GM12878 (cell line): ENCODE results near the gene CNDP2. TPM values are rescaled to one million over a fixed set of nuclear protein-coding genes. Genes with fewer than 3 reads are reported as not detected.

Experiments
- ATAC-seq: fragments of 200-7000 bp; cut with Tn5 transposase; 3 replicates; pipeline ENCODE4 v1.9.1; 2020; ENCODE audit warnings: mild to moderate bottlenecking, moderate library complexity
- BruUV-seq: library from RNA; stranded (reverse); fragments of 400-500 nt; replicated peaks from 2 replicates; lab custom pipeline; 2021; lab: Mats Ljungman, UMichigan
- CTCF ChIA-PET: fragments of 300-600 bp; sonication (Branson Sonifier 250); formaldehyde crosslinking; extraction: SDS; loops from one replicate; lab custom pipeline; 2021; ENCODE audit warnings: inconsistent platforms; lab: Yijun Ruan, JAX
- POLR2A ChIA-PET: fragments of 350-600 bp; formaldehyde crosslinking; extraction: SDS; loops from one replicate; lab custom pipeline; 2021; ENCODE audit warnings: inconsistent platforms; lab: Charles Lee
- RAD21 ChIA-PET: fragments of 300-600 bp; sonication (Branson Sonifier 250); formaldehyde crosslinking; loops from one replicate; lab custom pipeline; 2023; ENCODE audit warnings: antibody characterized with exemption; ENCODE audit not compliant: unreplicated experiment; lab: Charles Lee
- SMC1A ChIA-PET: fragments of 300-600 bp; sonication (Branson Sonifier 250); formaldehyde crosslinking; loops from one replicate; lab custom pipeline; 2023; ENCODE audit not compliant: unreplicated experiment, uncharacterized antibody; lab: Charles Lee
- DNase-seq: peaks from one replicate; pipeline ENCODE4 v3.0.0-alpha.2; 2011; ENCODE audit warnings: low read depth, low spot score
- FAIRE-seq: peaks from 3 replicates; lab custom pipeline; 2011; peaks lifted over from hg19 to GRCh38; lab: Jason Lieb, UNC
- H2AFZ ChIP-seq: 2 replicates; pipeline ENCODE4 v1.6.0; 2011; ENCODE audit warnings: low read depth, low read length, control low read depth; ENCODE audit not compliant: control insufficient read depth
- H3K27ac ChIP-seq: 2 replicates; pipeline ENCODE4 v1.5.1; 2011; ENCODE audit warnings: control low read depth; ENCODE audit not compliant: control insufficient read depth, insufficient read depth
- H3K27me3 ChIP-seq, 2 experiments: replicated peaks in 1 of 2; 2 replicates each; pipeline versions ENCODE4 v1.6.0 to v1.6.1; 2011; ENCODE audit warnings: low read length in 1 of 2; ENCODE audit not compliant: control insufficient read depth in 2 of 2, insufficient read depth in 2 of 2
- H3K36me3 ChIP-seq, 2 experiments: 2 replicates each; pipeline ENCODE4 v1.5.1; 2011; ENCODE audit warnings: low read length in 1 of 2; ENCODE audit not compliant: control insufficient read depth in 2 of 2, insufficient read depth in 2 of 2
- H3K4me1 ChIP-seq: 2 replicates; pipeline ENCODE4 v1.6.1; 2011; ENCODE audit warnings: mild to moderate bottlenecking, low read length, moderate library complexity, mixed read lengths; ENCODE audit not compliant: control insufficient read depth, insufficient read depth
- H3K4me2 ChIP-seq: 2 replicates; pipeline ENCODE4 v1.6.0; 2011; ENCODE audit warnings: control low read depth; ENCODE audit not compliant: control insufficient read depth, insufficient read depth
- H3K4me3 ChIP-seq: fragments of 200-600 bp; sonication (generic); 2 replicates; pipeline ENCODE4 v1.5.1; 2016
- H3K79me2 ChIP-seq: 2 replicates; pipeline ENCODE4 v1.6.0; 2011; ENCODE audit warnings: low read length; ENCODE audit not compliant: control insufficient read depth, insufficient read depth
- H3K9ac ChIP-seq: 2 replicates; pipeline ENCODE4 v1.8.0; 2011; ENCODE audit warnings: low read length, control low read depth, mixed read lengths; ENCODE audit not compliant: control insufficient read depth, insufficient read depth
- H3K9me3 ChIP-seq: replicated peaks from 3 replicates; pipeline ENCODE4 v1.5.1; 2011; ENCODE audit warnings: mild to moderate bottlenecking, low read length; ENCODE audit not compliant: control insufficient read depth, insufficient read depth
- H4K20me1 ChIP-seq: 2 replicates; pipeline ENCODE4 v1.6.0; 2011; ENCODE audit not compliant: control insufficient read depth, insufficient read depth
- MXI1 ChIP-seq: fragments of 150-350 bp; IDR thresholded peaks from 2 replicates; pipeline ENCODE4 v1.6.1; 2011; ENCODE audit warnings: low read depth, mild to moderate bottlenecking, inconsistent platforms, low read length, improper control_type of control experiment
- RFX5 ChIP-seq: IDR thresholded peaks from 2 replicates; pipeline ENCODE4 v1.6.1; 2011; ENCODE audit warnings: low read depth, low read length, improper control_type of control experiment
- WGBS: methylation state at CpG from one replicate; pipeline ENCODE4 v1.1.6; 2016; ENCODE audit warnings: low lambda C conversion rate; ENCODE audit not compliant: insufficient replicate concordance, insufficient coverage; ENCODE audit errors: missing lambda C conversion rate; 5-methylcytosine and 5-hydroxymethylcytosine counted together
- in situ Hi-C: fragments of 300-500 bp; cut with MboI; formaldehyde crosslinking; loops from 9 replicates; pipeline ENCODE4 v1.14.3; 2018; ENCODE audit warnings: mixed read lengths
- intact Hi-C: fragments of 100-400 bp; cut with micrococcal nuclease; formaldehyde crosslinking; loops from one replicate; pipeline ENCODE4 v1.14.2; 2022; ENCODE audit not compliant: unreplicated experiment
- polyA plus RNA-seq, 11 experiments: library from polyadenylated mRNA; depleted of rRNA in 4 of 11; unstranded in 6 of 11; stranded (reverse) in 5 of 11; fragments of >200 nt; fragmentation: Nextera tagmentation in 4 of 11; fragmentation: Illumina TruSeq in 1 of 11; extraction: Ambion mirVana in 4 of 11; extraction: Trizol in 1 of 11; gene quantifications; 1 replicate in 1 of 11; 2 replicates in 10 of 11; pipeline versions ENCODE4 v1.2.1 to v1.2.3, GENCODE V29; 2011 to 2016; ENCODE audit warnings: inconsistent platforms in 2 of 11, missing spikeins in 2 of 11, low read depth in 1 of 11
- total RNA-seq, 4 experiments: library from RNA; depleted of rRNA in 3 of 4; stranded (reverse); fragments of >200 nt in 3 of 4; fragmentation: Illumina TruSeq in 1 of 4; extraction: Trizol in 1 of 4; gene quantifications; 2 replicates each; pipeline versions ENCODE4 v1.2.1 to v1.2.3, GENCODE V29; 2013 to 2021
- TF ChIP-seq, protein P1 (sequence below): fragments of 450-650 bp; formaldehyde crosslinking; IDR thresholded peaks from 2 replicates; pipeline ENCODE4 v1.4.0; 2022; ENCODE audit warnings: mild to moderate bottlenecking, moderate library complexity
- TF ChIP-seq, protein P2 (sequence below): fragments of 450-650 bp; IDR thresholded peaks from 2 replicates; pipeline ENCODE4 v1.6.1; 2016; ENCODE audit warnings: mild to moderate bottlenecking

Gene CNDP2
- total and polyA plus RNA-seq, 10 of the 15 experiments (the other 5 are each of a cell fraction or from before 2014, with no cell fraction given): 63.5 to 213 (median 158) TPM

DNA sequence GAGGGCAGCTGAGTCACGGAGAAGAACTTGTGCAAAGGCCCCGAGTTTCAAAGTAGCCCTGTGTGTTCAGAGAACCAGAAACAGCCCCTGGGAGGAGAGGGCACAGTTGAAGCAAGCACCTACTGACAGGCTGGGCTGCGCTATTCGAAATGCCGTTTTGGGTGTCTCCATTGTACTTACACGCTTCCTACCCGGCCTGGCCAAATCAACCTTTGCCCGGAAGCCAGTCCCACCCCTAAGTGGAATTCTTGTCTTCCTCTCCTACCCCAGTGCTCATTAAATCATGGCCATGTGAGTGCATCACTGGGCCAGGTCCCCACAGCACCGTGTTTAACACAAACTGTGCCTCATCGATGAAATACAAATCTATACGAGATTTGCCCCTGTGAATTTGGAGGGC, 45.0 kb upstream of the CNDP2 start:
- Histone ChIP-seq H3K9me3 (no peaks in the 10 kb centered on the region), H3K79me2 (no peaks in the 10 kb centered on the region), H3K4me2 (no peak overlapping the region), H3K9ac (no peak overlapping the region), H3K36me3 (no peaks in the 10 kb centered on the region), H4K20me1 (no peaks in the 10 kb centered on the region), H3K4me1 (no peaks in the 10 kb centered on the region), H3K27me3 (peaks cover 4 to 7% of the 10 kb centered on the region in 2 experiments), H2AFZ (no peak overlapping the region), H3K4me3 (no peak overlapping the region), H3K27ac (no peak overlapping the region)
- ChIA-PET RAD21 (no interaction called here), POLR2A (no interaction called here), CTCF (no interaction called here), SMC1A (interaction anchor here (1.0 kb wide), 1 partner anchor 101 kb away, joined by 3 read pairs; no protein-coding TSS in a partner anchor)
- 39% methylated on average over 10 of the region's 11 CpGs for WGBS
- in situ Hi-C loops: no loop called here
- FAIRE-seq (no peak), DNase-seq (no peak), ATAC-seq (no peak)
- BruUV-seq: no TSS peak
- no peak for TF ChIP-seq MXI1
- TF ChIP-seq, protein P1, sequence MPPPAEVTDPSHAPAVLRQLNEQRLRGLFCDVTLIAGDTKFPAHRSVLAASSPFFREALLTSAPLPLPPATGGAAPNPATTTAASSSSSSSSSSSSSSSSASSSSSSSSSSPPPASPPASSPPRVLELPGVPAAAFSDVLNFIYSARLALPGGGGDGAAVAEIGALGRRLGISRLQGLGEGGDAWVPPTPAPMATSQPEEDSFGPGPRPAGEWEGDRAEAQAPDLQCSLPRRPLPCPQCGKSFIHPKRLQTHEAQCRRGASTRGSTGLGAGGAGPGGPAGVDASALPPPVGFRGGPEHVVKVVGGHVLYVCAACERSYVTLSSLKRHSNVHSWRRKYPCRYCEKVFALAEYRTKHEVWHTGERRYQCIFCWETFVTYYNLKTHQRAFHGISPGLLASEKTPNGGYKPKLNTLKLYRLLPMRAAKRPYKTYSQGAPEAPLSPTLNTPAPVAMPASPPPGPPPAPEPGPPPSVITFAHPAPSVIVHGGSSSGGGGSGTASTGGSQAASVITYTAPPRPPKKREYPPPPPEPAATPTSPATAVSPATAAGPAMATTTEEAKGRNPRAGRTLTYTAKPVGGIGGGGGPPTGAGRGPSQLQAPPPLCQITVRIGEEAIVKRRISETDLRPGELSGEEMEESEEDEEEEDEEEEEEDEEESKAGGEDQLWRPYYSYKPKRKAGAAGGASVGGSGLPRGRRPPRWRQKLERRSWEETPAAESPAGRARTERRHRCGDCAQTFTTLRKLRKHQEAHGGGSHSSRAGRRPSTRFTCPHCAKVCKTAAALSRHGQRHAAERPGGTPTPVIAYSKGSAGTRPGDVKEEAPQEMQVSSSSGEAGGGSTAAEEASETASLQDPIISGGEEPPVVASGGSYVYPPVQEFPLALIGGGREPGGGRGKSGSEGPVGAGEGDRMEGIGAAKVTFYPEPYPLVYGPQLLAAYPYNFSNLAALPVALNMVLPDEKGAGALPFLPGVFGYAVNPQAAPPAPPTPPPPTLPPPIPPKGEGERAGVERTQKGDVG: no peak
- TF ChIP-seq, protein P2, sequence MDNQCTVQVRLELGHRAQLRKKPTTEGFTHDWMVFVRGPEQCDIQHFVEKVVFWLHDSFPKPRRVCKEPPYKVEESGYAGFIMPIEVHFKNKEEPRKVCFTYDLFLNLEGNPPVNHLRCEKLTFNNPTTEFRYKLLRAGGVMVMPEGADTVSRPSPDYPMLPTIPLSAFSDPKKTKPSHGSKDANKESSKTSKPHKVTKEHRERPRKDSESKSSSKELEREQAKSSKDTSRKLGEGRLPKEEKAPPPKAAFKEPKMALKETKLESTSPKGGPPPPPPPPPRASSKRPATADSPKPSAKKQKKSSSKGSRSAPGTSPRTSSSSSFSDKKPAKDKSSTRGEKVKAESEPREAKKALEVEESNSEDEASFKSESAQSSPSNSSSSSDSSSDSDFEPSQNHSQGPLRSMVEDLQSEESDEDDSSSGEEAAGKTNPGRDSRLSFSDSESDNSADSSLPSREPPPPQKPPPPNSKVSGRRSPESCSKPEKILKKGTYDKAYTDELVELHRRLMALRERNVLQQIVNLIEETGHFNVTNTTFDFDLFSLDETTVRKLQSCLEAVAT: no peak
- TF ChIP-seq RFX5: no peak
- intact Hi-C loops: no loop called here
